Activated CD4-positive, alpha-beta T cell treated with anti-CD3 and anti-CD28 coated beads, Interleukin-2, amount 10 ng/mL, durations not matched to agents 24 days and 14 days (primary cell): Measurements from ENCODE around the gene GCG. TPM values are rescaled to one million over a fixed set of nuclear protein-coding genes. Genes with fewer than 3 reads are reported as not detected.

Experiments
- DNase-seq: peaks from one replicate; pipeline ENCODE4 v3.0.0; 2022
- H3K27ac Mint-ChIP-seq: one replicate; pipeline ENCODE4 v1.8.0; 2022; ENCODE audit warnings: mild to moderate bottlenecking, mixed read lengths
- H3K27me3 Mint-ChIP-seq: one replicate; pipeline ENCODE4 v1.8.0; 2022; ENCODE audit warnings: mixed read lengths
- H3K36me3 Mint-ChIP-seq: one replicate; pipeline ENCODE4 v1.8.0; 2022; ENCODE audit warnings: low read depth, mild to moderate bottlenecking, mixed read lengths
- H3K4me1 Mint-ChIP-seq: one replicate; pipeline ENCODE4 v1.8.0; 2021; ENCODE audit warnings: mixed read lengths
- H3K4me3 Mint-ChIP-seq: one replicate; pipeline ENCODE4 v1.8.0; 2022; ENCODE audit warnings: mild to moderate bottlenecking, moderate library complexity, mixed read lengths
- H3K9me3 Mint-ChIP-seq: one replicate; pipeline ENCODE4 v1.8.0; 2021; ENCODE audit warnings: mixed read lengths
- intact Hi-C: fragments of 100-400 bp; cut with micrococcal nuclease; formaldehyde crosslinking; loops from one replicate; pipeline ENCODE4 v1.15.1; 2023
- total RNA-seq: library from RNA; stranded (reverse); gene quantifications from 2 replicates; pipeline ENCODE4 v1.2.3, GENCODE V29; 2022

The GCG gene
- not detected in 2 replicates for total RNA-seq

DNA sequence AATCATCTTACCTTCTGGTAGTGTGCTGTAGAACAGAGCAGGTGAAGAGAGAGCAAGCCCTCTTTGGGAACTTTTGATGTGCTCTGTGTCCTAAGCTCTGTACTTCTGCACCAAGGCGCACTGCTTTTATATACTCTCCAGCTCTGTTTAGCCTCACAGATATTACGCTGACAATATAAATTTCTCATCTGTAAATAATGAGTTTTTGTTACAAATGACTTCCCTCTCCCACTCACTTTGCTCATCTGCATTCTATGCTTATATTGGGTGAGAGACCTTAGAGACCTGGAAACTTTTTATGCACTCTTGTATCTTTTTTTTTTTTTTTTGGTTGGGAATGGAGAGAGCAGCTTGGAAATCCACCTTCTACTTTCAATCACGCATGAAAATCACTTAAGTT lies at the start of gene GCG:
GCG (minus strand) TSS at position 101 of the 400 bp plus-strand sequence. CDS start 3,069 bp downstream, outside the sequence.
- Mint-ChIP-seq H3K36me3 (no peaks in the 10 kb centered on the region), H3K9me3 (no peaks in the 10 kb centered on the region), H3K4me1 (peaks cover 4% of the 10 kb centered on the region), H3K27me3 (peaks cover 52% of the 10 kb centered on the region), H3K27ac (no peak within 1 kb of the TSS), H3K4me3 (no peak within 1 kb of the TSS)
- DNase-seq, result no peak
- intact Hi-C loops, result loop anchor here (5.0 kb wide), 1 partner anchor 70 kb away; no protein-coding TSS in a partner anchor

DNA sequence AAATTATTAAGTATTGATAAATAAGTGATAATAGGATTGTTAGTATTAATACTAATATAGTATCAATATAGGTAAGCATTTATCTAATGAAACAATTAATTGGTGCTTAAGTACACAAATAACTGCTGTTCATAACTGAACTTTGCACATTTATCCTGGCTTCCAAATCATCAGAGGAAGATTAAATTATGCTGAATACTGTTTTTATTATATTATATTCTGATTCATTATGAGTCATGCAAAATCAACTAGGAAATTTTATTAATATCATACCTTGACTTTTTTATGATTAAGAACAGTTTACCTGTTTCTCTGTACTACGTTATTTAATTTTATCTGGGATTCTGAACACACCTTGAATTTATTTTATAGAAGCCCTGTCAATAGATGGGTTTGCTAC lies 48.6 kb upstream of the GCG start:
- Mint-ChIP-seq H3K27me3 (peaks cover 19% of the 10 kb centered on the region), H3K27ac (no peak overlapping the region), H3K9me3 (no peaks in the 10 kb centered on the region), H3K36me3 (no peaks in the 10 kb centered on the region), H3K4me1 (peaks cover 2% of the 10 kb centered on the region), H3K4me3 (no peak overlapping the region)
- DNase-seq, result no peak
- intact Hi-C loops, result no loop called here

DNA sequence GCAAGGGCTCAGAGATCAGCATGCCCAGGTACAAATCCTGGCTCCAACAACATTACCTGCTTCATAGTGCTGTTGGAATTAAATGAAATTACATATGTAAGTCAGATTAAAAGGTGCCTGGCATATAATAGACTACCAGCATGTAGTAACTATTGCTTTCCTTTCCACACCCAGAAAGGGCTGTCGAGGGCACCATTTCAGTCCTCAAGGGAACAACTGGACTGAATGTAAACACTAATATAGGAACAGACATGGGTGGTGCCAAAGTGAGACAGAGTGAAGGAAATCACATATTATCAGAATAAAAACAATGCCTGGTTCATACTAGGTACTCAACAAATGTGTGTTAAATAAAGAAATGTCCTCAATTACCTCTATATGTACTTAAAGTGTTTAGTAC lies 47.9 kb upstream of the GCG start:
- H3K27ac Mint-ChIP-seq, result no peak overlapping the region
- peaks cover 2% of the 10 kb centered on the region for H3K4me1 Mint-ChIP-seq
- no peak overlapping the region for H3K4me3 Mint-ChIP-seq
- H3K9me3 Mint-ChIP-seq, result no peaks in the 10 kb centered on the region
- DNase-seq, result peak; percentile 15
- intact Hi-C loops, result no loop called here
- peaks cover 22% of the 10 kb centered on the region for H3K27me3 Mint-ChIP-seq
- no peaks in the 10 kb centered on the region for H3K36me3 Mint-ChIP-seq

DNA sequence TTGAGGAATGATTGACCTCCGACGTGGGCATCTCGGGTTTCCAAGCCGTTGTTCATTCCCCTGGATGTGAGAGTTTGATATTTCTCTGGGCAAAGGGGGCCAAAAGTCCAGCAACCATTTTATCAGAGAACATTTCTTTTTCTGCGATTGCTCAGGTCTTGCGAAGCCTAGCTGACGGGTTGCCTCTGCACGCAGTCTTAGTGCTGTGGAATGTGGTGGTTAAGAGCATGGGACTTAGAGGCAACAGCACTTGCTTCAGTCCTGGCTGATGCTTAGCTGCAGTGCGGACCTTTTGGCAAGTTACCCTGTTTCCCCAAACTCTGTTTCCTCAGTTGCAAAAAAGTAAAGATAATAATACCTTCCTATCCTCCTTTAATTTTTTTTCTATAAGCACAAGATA lies 46.2 kb upstream of the GCG start:
- Mint-ChIP-seq H3K4me3 (no peak overlapping the region), H3K9me3 (no peaks in the 10 kb centered on the region), H3K27ac (no peak overlapping the region), H3K36me3 (no peaks in the 10 kb centered on the region), H3K4me1 (peaks cover 2% of the 10 kb centered on the region), H3K27me3 (peaks cover 21% of the 10 kb centered on the region)
- no peak for DNase-seq
- intact Hi-C loops, result no loop called here

DNA sequence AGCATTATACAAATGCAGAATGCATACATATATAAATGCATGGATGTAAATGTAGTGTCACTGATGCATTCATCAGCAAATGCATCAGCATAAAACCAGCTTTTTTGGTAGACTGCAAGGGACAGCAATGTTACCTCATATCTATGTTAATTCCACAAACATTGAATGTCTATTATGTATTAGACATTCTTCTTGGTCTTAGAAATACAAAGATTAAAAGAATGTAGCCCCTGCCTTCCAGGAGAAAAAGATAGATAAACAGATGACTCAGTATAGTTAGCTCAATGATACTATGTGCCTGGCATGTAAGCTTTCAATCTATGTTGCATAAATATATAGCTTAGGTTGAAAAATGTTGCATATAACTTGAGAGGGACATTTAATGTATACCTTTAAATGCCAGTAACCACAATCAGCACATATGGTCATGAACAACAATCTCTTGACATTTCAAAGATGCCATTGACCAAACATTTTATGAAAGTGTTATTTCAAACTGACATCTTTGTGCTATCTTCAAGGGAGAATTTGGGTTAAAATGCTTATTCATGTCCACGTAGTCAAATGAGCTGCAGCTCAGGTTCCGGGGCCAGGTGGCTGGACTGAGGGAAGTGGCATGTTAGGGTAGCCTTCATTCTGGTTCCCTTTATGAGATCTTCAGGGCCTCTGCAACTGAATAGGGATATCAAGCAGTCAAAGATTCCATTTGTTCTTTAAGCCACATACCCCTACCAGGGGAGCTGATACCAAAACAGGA lies 45.2 kb upstream of the GCG start:
- Mint-ChIP-seq H3K36me3 (no peaks in the 10 kb centered on the region), H3K27ac (no peak overlapping the region), H3K4me1 (peaks cover 2% of the 10 kb centered on the region), H3K4me3 (no peak overlapping the region), H3K9me3 (no peaks in the 10 kb centered on the region), H3K27me3 (peaks cover 26% of the 10 kb centered on the region)
- intact Hi-C loops, result no loop called here
- DNase-seq, result no peak

DNA sequence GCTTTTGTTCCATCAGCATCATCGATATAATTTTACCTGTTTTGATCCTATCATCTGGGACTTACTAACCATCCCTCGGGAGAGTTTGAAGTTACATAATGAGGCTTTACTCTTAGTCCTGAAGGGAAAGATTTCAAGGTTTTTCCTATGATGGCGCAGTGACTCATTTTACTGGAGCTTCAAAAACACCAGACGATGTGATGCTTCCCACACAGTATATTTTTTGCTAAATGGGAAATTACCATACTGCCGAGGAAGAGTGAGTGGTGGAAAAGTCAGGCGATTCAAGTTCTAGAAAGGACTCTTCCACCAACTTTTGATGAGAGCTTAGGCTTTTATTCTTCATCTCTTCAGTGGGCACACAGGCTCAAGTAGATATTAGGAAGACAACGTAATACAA lies 44.6 kb upstream of the GCG start:
- intact Hi-C loops, result no loop called here
- Mint-ChIP-seq H3K36me3 (no peaks in the 10 kb centered on the region), H3K27me3 (peaks cover 30% of the 10 kb centered on the region), H3K27ac (no peak overlapping the region), H3K9me3 (no peaks in the 10 kb centered on the region), H3K4me1 (peaks cover 2% of the 10 kb centered on the region), H3K4me3 (no peak overlapping the region)
- DNase-seq, result no peak

DNA sequence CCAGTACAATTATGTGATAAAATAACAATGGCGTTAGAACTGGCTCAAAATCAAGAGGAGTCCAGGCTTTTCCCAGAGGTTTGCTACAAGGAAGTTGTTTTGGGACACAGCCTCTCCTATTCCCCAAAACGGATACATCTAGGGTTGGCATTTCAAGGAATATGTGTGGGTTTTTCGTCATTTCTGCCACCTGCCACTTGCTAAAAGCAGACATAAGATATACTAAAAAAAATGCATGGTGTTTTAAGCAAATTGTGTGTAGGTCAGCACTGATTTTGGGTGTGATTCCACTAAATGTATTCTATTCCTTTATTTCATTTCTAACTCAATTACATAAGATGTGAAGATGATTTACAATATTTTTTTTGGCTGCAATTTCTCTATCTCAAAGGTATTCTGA lies 36.4 kb upstream of the GCG start:
- no peak for DNase-seq
- H3K4me1 Mint-ChIP-seq, result peaks cover 4% of the 10 kb centered on the region
- intact Hi-C loops, result no loop called here
- H3K27ac Mint-ChIP-seq, result no peak overlapping the region
- no peaks in the 10 kb centered on the region for H3K36me3 Mint-ChIP-seq
- no peak overlapping the region for H3K4me3 Mint-ChIP-seq
- peaks cover 24% of the 10 kb centered on the region for H3K27me3 Mint-ChIP-seq
- H3K9me3 Mint-ChIP-seq, result no peaks in the 10 kb centered on the region

DNA sequence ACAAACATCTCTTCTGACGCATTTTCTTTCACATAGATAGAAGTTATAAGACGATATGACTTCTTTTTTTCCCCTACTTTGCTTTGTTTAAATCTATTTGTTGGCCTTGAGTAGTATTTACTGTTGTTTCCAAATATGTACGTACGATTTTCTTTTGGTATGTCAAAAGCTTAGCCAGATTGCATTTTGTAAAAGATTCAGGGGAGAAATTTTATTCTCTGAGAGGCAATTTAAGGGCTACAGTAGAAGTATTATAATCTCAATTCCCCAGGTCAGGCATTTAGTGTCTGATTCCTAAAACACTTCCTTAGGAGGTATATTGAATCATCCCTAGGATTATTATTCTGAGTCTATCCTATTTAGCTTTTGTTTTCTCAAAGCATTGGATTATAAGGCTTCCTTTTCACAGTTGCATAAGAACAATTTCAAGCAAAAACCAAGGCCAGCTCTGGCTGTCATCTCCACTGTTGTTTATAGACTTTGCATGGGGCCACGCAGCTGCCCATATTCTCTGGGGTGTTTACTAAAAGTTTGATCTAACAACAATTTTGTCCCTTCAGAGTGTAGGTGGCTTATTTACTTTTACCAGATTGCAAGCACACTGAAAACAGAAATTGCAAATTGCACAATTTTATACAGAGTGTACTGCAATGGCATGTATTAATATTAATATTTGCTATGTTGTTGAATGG lies 33.6 kb upstream of the GCG start:
- Mint-ChIP-seq H3K27me3 (peaks cover 12% of the 10 kb centered on the region), H3K27ac (no peak overlapping the region), H3K36me3 (no peaks in the 10 kb centered on the region), H3K4me1 (peaks cover 4% of the 10 kb centered on the region), H3K4me3 (no peak overlapping the region), H3K9me3 (no peaks in the 10 kb centered on the region)
- no peak for DNase-seq
- intact Hi-C loops, result no loop called here

DNA sequence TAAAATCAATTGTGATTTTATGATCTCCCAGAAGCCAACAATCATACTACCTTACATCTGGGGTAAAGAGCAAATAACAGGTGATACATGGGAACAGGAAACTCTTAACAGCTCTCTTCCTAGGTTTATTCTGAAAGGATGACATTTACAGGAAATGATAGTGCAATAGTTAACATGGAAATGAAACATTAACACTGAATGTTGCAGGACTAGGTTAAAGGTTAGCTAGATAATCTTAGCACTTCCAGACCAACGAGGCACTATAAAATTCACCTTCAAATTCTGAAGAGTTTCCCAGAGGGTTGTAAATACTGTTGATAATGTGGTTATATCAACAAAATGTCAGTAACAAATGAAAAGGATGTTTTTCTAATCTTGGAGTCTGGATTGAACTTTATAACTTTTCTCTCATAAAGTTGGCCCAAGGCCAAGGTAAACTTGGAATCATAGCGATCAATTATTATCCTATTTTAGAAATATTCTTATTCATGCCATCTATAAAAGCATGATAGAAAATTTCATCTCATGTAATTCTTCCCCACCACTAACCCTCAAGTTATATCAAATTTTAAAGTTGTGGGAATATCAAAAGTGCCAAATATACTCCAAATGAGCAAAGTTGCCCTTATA lies 32.9 kb upstream of the GCG start:
- intact Hi-C loops, result no loop called here
- H3K4me3 Mint-ChIP-seq, result no peak overlapping the region

DNA sequence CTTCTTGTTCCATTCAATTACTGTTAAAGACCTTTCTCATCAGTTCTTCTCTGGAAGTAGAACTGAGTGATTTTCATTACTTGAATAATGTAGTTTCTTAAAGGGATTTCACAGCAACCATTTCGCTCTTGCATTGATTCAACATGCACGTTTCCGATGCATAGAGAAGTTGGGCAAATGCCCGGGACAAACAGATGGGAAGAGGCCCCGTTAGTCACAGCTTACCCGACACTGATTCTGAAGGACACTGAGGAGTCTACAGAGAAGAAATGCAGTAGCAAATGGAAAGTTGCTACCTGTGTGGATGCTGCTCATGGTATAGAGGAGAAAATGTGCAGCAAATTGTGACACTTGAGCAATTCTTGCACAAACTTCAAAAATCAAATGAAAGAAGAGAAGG lies 32.3 kb upstream of the GCG start:
- H3K27ac Mint-ChIP-seq, result no peak overlapping the region
- no peaks in the 10 kb centered on the region for H3K36me3 Mint-ChIP-seq
- H3K9me3 Mint-ChIP-seq, result no peaks in the 10 kb centered on the region
- no peak for DNase-seq
- intact Hi-C loops, result no loop called here
- H3K4me3 Mint-ChIP-seq, result no peak overlapping the region
- peaks cover 7% of the 10 kb centered on the region for H3K27me3 Mint-ChIP-seq
- peaks cover 4% of the 10 kb centered on the region for H3K4me1 Mint-ChIP-seq

More for the DNA sequence above, 32.9 kb upstream of the GCG start:
- Mint-ChIP-seq H3K36me3 (no peaks in the 10 kb centered on the region), H3K27ac (no peak overlapping the region), H3K27me3 (peaks cover 5% of the 10 kb centered on the region), H3K4me1 (peaks cover 4% of the 10 kb centered on the region), H3K9me3 (no peaks in the 10 kb centered on the region)
- no peak for DNase-seq

DNA sequence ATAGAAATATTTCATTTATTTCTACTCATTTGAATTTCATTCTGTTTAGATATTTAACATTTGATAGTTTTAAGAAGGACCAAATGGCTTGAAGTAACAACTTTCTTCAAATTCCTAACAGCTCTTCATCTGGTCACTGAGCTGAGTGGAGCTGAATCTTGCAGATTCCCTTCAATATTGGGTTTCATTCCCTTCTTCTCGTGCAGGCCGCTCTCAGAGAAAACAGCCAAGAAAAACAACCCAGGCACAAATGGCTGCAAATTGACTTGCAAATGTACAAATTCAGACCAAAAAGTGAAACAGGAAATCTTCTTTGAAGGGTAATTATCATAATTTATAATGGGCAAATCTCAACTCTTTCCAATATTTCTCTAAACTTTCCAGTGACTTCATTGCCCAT lies 30.3 kb upstream of the GCG start:
- no peaks in the 10 kb centered on the region for H3K9me3 Mint-ChIP-seq
- no peak for DNase-seq
- H3K27me3 Mint-ChIP-seq, result peaks cover 11% of the 10 kb centered on the region
- no peaks in the 10 kb centered on the region for H3K36me3 Mint-ChIP-seq
- no peak overlapping the region for H3K4me3 Mint-ChIP-seq
- H3K4me1 Mint-ChIP-seq, result peaks cover 4% of the 10 kb centered on the region
- H3K27ac Mint-ChIP-seq, result no peak overlapping the region
- intact Hi-C loops, result no loop called here

DNA sequence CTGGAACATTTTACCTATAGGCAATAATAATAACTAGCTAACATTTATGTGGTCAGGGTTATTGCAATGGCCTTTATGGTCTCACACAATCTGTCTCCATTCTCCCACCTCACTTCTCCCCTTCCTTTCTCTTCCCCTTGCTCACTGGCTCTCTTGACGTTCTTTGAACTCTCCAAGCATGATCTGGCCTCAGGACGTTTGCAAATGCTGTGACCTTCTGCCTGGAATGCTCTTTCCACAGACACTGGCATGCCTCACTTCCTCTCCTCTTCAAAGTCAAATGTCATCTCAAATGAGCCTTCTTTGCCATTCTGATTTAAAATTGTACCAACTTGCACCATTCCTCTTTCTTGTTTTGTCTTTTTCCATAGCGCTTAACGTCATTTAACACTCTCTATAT lies 25.3 kb upstream of the GCG start:
- Mint-ChIP-seq H3K9me3 (no peaks in the 10 kb centered on the region), H3K4me3 (no peak overlapping the region), H3K36me3 (no peaks in the 10 kb centered on the region), H3K27me3 (peaks cover 32% of the 10 kb centered on the region), H3K4me1 (no peaks in the 10 kb centered on the region), H3K27ac (no peak overlapping the region)
- intact Hi-C loops, result loop anchor here (1.0 kb wide), 1 partner anchor 11 kb away; no protein-coding TSS in a partner anchor
- no peak for DNase-seq

DNA sequence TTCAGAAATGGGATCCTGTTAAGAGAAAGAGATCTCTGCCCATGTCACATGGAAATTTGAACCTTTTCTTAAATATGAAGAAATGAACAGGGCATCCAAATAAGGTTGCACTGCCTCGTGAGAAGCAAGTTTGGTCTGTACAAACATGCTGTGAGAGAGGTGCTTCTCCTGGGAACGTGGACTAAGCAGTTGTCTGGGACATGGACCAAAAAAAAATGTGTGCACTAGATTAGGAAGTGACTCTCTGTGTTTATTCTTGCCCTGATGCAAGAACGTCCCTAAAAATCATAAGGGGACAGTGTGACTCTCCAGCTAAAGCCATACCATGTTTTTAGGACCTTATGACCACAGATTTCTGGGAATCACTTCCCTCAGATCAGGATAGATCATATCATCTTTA lies 23.7 kb upstream of the GCG start:
- intact Hi-C loops, result no loop called here
- Mint-ChIP-seq H3K27ac (no peak overlapping the region), H3K9me3 (no peaks in the 10 kb centered on the region), H3K27me3 (peaks cover 27% of the 10 kb centered on the region), H3K36me3 (no peaks in the 10 kb centered on the region), H3K4me1 (no peaks in the 10 kb centered on the region), H3K4me3 (no peak overlapping the region)
- DNase-seq, result no peak

DNA sequence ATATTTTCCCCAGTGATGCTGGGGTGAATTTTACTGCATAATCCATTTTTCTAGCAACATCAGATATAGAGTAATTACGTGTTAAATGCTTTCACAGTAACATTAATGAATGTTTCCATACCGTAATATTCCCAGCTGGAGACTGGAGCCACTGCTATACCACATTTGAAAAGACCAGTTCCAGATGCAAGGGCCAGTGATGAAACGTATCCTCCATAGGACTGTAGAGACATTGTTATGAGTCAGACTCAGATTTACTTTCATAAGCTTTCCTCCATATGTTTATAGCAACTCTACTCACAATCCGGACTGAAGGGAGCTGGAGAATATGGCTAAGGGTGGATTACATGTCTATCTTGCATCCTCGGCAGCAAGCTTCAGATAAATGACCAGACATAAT lies 22.7 kb upstream of the GCG start:
- H3K27ac Mint-ChIP-seq, result no peak overlapping the region
- intact Hi-C loops, result no loop called here
- H3K36me3 Mint-ChIP-seq, result no peaks in the 10 kb centered on the region
- no peaks in the 10 kb centered on the region for H3K4me1 Mint-ChIP-seq
- H3K27me3 Mint-ChIP-seq, result peaks cover 32% of the 10 kb centered on the region
- no peak overlapping the region for H3K4me3 Mint-ChIP-seq
- no peaks in the 10 kb centered on the region for H3K9me3 Mint-ChIP-seq
- no peak for DNase-seq
